Left ventricle myocardium superior (tissue), 1 donor: ENCODE measurements around the gene WDFY1. TPM values are rescaled to one million over a fixed set of nuclear protein-coding genes. Genes with fewer than 3 reads are reported as not detected.

ENCODE experiments used
- ATAC-seq: fragments of 200-7000 bp; cut with Tn5 transposase; one replicate; pipeline ENCODE4 v1.9.1; 2020; ENCODE audit warnings: mild to moderate bottlenecking, moderate library complexity
- DNase-seq: peaks from one replicate; pipeline ENCODE4 v3.0.0-alpha.2; 2020
- intact Hi-C: fragments of 100-400 bp; cut with micrococcal nuclease; formaldehyde crosslinking; loops from one replicate; pipeline ENCODE4 v1.11.0; 2022
- total RNA-seq: library from RNA; stranded (reverse); fragmentation: NEBNext Ultra II Directional; extraction: Animal tissue kit (Norgen Biotek cat#: 25700); gene quantifications from one replicate; pipeline ENCODE4 v1.2.1, GENCODE V29; 2021
- donor health status: DM: no; HTN: yes; CAD: no; lungs with severe emphysema.

Gene WDFY1
- total RNA-seq, 1 donor from 2014 or later, result 12.4 TPM

GRCh38 chr2:223908304-223908998, 36.7 kb downstream of the WDFY1 start:
- no peak for ATAC-seq
- intact Hi-C loops, result no loop called here
- DNase-seq, result no peak

GRCh38 chr2:223905996-223906395, 39.1 kb downstream of the WDFY1 start:
- no peak for ATAC-seq
- no peak for DNase-seq
- intact Hi-C loops, result no loop called here

GRCh38 chr2:223901854-223902253, 43.3 kb downstream of the WDFY1 start:
- intact Hi-C loops, result no loop called here
- ATAC-seq (no peak), DNase-seq (no peak)

GRCh38 chr2:223901311-223901710, 43.8 kb downstream of the WDFY1 start:
- ATAC-seq (no peak), DNase-seq (no peak)
- intact Hi-C loops, result no loop called here

GRCh38 chr2:223900531-223900930, 44.6 kb downstream of the WDFY1 start:
- ATAC-seq (no peak), DNase-seq (no peak)
- intact Hi-C loops, result no loop called here

- DNase-seq (no peak), ATAC-seq (no peak)
- intact Hi-C loops, result no loop called here
These were observed 45.1 kb downstream of the WDFY1 start for GRCh38 chr2:223900066-223900465.

- DNase-seq (no peak), ATAC-seq (no peak)
- intact Hi-C loops, result no loop called here
These were observed 47.3 kb downstream of the WDFY1 start for GRCh38 chr2:223897669-223898330.

GRCh38 chr2:223896833-223897311, 48.3 kb downstream of the WDFY1 start:
- DNase-seq, result no peak
- intact Hi-C loops, result no loop called here
- ATAC-seq, result no peak

GRCh38 chr2:223894968-223895367, 50.2 kb downstream of the WDFY1 start:
- DNase-seq (no peak), ATAC-seq (no peak)
- intact Hi-C loops, result no loop called here

GRCh38 chr2:223894009-223894408, 51.1 kb downstream of the WDFY1 start:
- no peak for ATAC-seq
- no peak for DNase-seq
- intact Hi-C loops, result no loop called here

GRCh38 chr2:223890721-223891120, 54.4 kb downstream of the WDFY1 start:
- no peak for DNase-seq
- intact Hi-C loops, result no loop called here
- ATAC-seq, result no peak

- intact Hi-C loops, result no loop called here
- ATAC-seq (no peak), DNase-seq (no peak)
These were observed 55.9 kb downstream of the WDFY1 start for GRCh38 chr2:223889229-223889628.

GRCh38 chr2:223888251-223888650, 56.9 kb downstream of the WDFY1 start:
- intact Hi-C loops, result no loop called here
- DNase-seq, result no peak
- no peak for ATAC-seq

GRCh38 chr2:223887127-223887526, 58.0 kb downstream of the WDFY1 start:
- DNase-seq (no peak), ATAC-seq (no peak)
- intact Hi-C loops, result no loop called here

GRCh38 chr2:223886726-223887125, 58.4 kb downstream of the WDFY1 start:
- intact Hi-C loops, result no loop called here
- no peak for ATAC-seq

GRCh38 chr2:223884399-223884798, 60.7 kb downstream of the WDFY1 start:
- ATAC-seq, result no peak
- DNase-seq, result no peak
- intact Hi-C loops, result no loop called here

More at GRCh38 chr2:223886726-223887125, 58.4 kb downstream of the WDFY1 start:
- DNase-seq, result no peak

- intact Hi-C loops, result no loop called here
- no peak for DNase-seq
- no peak for ATAC-seq
These were observed 62.4 kb downstream of the WDFY1 start for GRCh38 chr2:223882715-223883114.

GRCh38 chr2:223880796-223881195, 64.3 kb downstream of the WDFY1 start:
- ATAC-seq (no peak), DNase-seq (no peak)
- intact Hi-C loops, result no loop called here

- ATAC-seq (no peak), DNase-seq (no peak)
- intact Hi-C loops, result no loop called here
These were observed 67.3 kb downstream of the WDFY1 start for GRCh38 chr2:223877721-223878410.

- ATAC-seq (no peak), DNase-seq (no peak)
- intact Hi-C loops, result no loop called here
These were observed 71.5 kb downstream of the WDFY1 start for GRCh38 chr2:223873672-223874071.
